Measurements from ENCODE around the gene REXO1. TPM values are rescaled to one million over a fixed set of nuclear protein-coding genes. Genes with fewer than 3 reads are reported as not detected.

The REXO1 gene
- total and polyA plus RNA-seq, 2 of the 13 experiments (the other 11 are each of a cell fraction or from before 2014, with no cell fraction given) = 5.0 to 11.2 TPM

DNA sequence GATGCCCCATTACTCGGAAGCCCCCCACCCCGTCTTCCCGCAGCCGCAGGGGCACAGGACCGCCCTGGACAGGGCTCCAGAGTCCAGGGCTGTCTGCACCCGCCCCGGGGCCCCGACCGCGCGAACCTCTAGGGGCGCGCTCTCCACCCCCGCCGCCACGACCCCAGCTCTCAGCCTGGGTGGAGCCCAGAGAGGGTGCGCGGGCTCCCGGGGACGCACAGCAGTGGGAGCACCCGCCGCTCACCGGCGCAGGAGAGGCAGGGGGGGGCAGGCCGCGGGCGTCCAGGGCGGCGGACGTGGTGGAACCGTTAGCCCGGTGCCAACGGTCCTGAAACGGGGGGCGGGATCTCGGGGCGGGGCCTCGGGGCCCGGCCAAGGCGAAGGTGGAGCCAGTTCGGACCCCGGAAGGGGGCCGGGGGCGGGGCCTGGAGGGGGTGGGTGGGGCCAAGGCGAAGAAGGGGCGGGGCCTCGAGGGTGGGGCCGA, 36.3 kb downstream of the REXO1 start, which contains the start of gene ATP8B3 (continued):
- TF ChIP-seq ZNF574 (CRISPR knock-in tag; IDR thresholded peaks at IDR 0.05) (peak; percentile 4; the same call in 1 of the 2 replicates), ZC3H13 (CRISPR knock-in tag; IDR thresholded peaks at IDR 0.05) (0 out of 2 replicates have a peak, but pooled peaks have one; percentile 35), ZNF629 (CRISPR knock-in tag; conservative IDR thresholded peaks at IDR 0.05) (0 out of 2 replicates have a peak, but pooled peaks have one; percentile 1), ATF7-NPFF (CRISPR knock-in tag; IDR thresholded peaks at IDR 0.05; ENCODE audit: low read depth) (0 out of 2 replicates have a peak, but pooled peaks have one; percentile 32), PHF8 (CRISPR knock-in tag; IDR thresholded peaks at IDR 0.05) (0 out of 2 replicates have a peak, but pooled peaks have one; percentile 53), RCOR2 (CRISPR knock-in tag; IDR thresholded peaks at IDR 0.05) (peak; percentile 53; the same call in 1 of the 2 replicates), EEA1 (CRISPR knock-in tag; IDR thresholded peaks at IDR 0.05; ENCODE audit: borderline replicate concordance) (no peak), NONO (IDR thresholded peaks at IDR 0.05) (no peak), NONO (CRISPR knock-in tag; conservative IDR thresholded peaks at IDR 0.05) (peak; percentile 15; the same call in 1 of the 2 replicates), KDM2A (CRISPR knock-in tag; IDR thresholded peaks at IDR 0.05; ENCODE audit: borderline replicate concordance, low read depth) (no peak), HBP1 (CRISPR knock-in tag; IDR thresholded peaks at IDR 0.05; ENCODE audit: low read depth) (no peak), ZFP36 (IDR thresholded peaks at IDR 0.05; ENCODE audit: borderline replicate concordance, low read depth, low read length, partially characterized antibody) (peak; percentile 73), ZNF143 (CRISPR knock-in tag; IDR thresholded peaks at IDR 0.05) (no peak), ZNF781 (CRISPR knock-in tag; IDR thresholded peaks at IDR 0.05; ENCODE audit: borderline replicate concordance, not compliant biosample characterization) (no peak), ZMYM3 (CRISPR knock-in tag; IDR thresholded peaks at IDR 0.05) (peak; percentile 94), BCL6 (CRISPR knock-in tag; IDR thresholded peaks at IDR 0.05) (0 out of 2 replicates have a peak, but pooled peaks have one; percentile 7), PATZ1 (CRISPR knock-in tag; IDR thresholded peaks at IDR 0.05) (0 out of 2 replicates have a peak, but pooled peaks have one; percentile 8), ZNF768 (CRISPR knock-in tag; IDR thresholded peaks at IDR 0.05) (peak; percentile 100), LCORL (IDR thresholded peaks at IDR 0.05) (no peak), LCORL (CRISPR knock-in tag; IDR thresholded peaks at IDR 0.05) (no peak)
- TF ChIP-seq, protein P1, sequence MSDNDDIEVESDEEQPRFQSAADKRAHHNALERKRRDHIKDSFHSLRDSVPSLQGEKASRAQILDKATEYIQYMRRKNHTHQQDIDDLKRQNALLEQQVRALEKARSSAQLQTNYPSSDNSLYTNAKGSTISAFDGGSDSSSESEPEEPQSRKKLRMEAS (IDR thresholded peaks at IDR 0.05) = peak; percentile 34; the same call in 1 of the 2 replicates
- TF ChIP-seq, protein P2, sequence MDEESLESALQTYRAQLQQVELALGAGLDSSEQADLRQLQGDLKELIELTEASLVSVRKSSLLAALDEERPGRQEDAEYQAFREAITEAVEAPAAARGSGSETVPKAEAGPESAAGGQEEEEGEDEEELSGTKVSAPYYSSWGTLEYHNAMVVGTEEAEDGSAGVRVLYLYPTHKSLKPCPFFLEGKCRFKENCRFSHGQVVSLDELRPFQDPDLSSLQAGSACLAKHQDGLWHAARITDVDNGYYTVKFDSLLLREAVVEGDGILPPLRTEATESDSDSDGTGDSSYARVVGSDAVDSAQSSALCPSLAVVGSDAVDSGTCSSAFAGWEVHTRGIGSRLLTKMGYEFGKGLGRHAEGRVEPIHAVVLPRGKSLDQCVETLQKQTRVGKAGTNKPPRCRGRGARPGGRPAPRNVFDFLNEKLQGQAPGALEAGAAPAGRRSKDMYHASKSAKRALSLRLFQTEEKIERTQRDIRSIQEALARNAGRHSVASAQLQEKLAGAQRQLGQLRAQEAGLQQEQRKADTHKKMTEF (CRISPR knock-in tag; IDR thresholded peaks at IDR 0.05) = peak; percentile 34; the same call in 1 of the 2 replicates

Data from HepG2 (cell line).